Islet of Langerhans (tissue), 1 donor: ENCODE data around the gene JOSD1.

Experiments
- FAIRE-seq: peaks from one replicate; lab custom pipeline; 2011; peaks lifted over from hg19 to GRCh38; lab: Jason Lieb, UNC

JOSD1 gene

GRCh38 chr22:38712486-38713207, 11.9 kb upstream of the JOSD1 start:
- FAIRE-seq = no peak

GRCh38 chr22:38710866-38711265, 10.1 kb upstream of the JOSD1 start:
- no peak for FAIRE-seq

- FAIRE-seq = no peak
Measured at GRCh38 chr22:38710351-38710750, 9.6 kb upstream of the JOSD1 start.

GRCh38 chr22:38709306-38709705, 8.6 kb upstream of the JOSD1 start:
- FAIRE-seq = no peak

GRCh38 chr22:38707984-38708383, 7.2 kb upstream of the JOSD1 start:
- no peak for FAIRE-seq

- FAIRE-seq = no peak
Measured at GRCh38 chr22:38707346-38707745, 6.6 kb upstream of the JOSD1 start.

GRCh38 chr22:38706901-38707195, 6.1 kb upstream of the JOSD1 start:
- FAIRE-seq = no peak

GRCh38 chr22:38706101-38706900, 5.6 kb upstream of the JOSD1 start:
- no peak for FAIRE-seq

- FAIRE-seq = peak; percentile 100
Measured at GRCh38 chr22:38705235-38706100, 4.7 kb upstream of the JOSD1 start, which contains the start of gene GTPBP1. GTPBP1 (plus strand) TSS chr22:38705944; CDS start chr22:38705956, 12 bp downstream.

- FAIRE-seq = no peak
Measured at GRCh38 chr22:38704654-38705234, 4.0 kb upstream of the JOSD1 start.

GRCh38 chr22:38700270-38700788, 414 bp downstream of the JOSD1 start:
- no peak for FAIRE-seq

- no peak for FAIRE-seq
Measured at GRCh38 chr22:38699784-38700183, 959 bp downstream of the JOSD1 start.

GRCh38 chr22:38699143-38699542, 1.6 kb downstream of the JOSD1 start:
- no peak for FAIRE-seq

- no peak for FAIRE-seq
Measured at GRCh38 chr22:38698407-38699094, 2.2 kb downstream of the JOSD1 start.

GRCh38 chr22:38697425-38698089, 3.2 kb downstream of the JOSD1 start:
- FAIRE-seq = no peak

- no peak for FAIRE-seq
Measured at GRCh38 chr22:38696606-38697424, 3.9 kb downstream of the JOSD1 start.

GRCh38 chr22:38694940-38695339, 5.8 kb downstream of the JOSD1 start:
- FAIRE-seq = no peak

- no peak for FAIRE-seq
Measured at GRCh38 chr22:38694049-38694448, 6.7 kb downstream of the JOSD1 start.

- no peak for FAIRE-seq
Measured at GRCh38 chr22:38689651-38690050, 11.1 kb downstream of the JOSD1 start.

GRCh38 chr22:38685761-38686160, 15.0 kb downstream of the JOSD1 start:
- FAIRE-seq = no peak
